Amniotic stem cell (primary cell): Measurements from ENCODE around the gene UBE2E3.
"Not testable (repeated sequence)": the region's sequence is repeated elsewhere in the genome, so short reads cannot be mapped to it uniquely, and the experiment has no call there.

Source experiments
- DNase-seq: peaks from one replicate; lab custom pipeline; 2025; lab: John Stamatoyannopoulos, UW

The UBE2E3 gene

GRCh38 chr2:180980106-180980942 lies at the start of gene UBE2E3:
TSS of gene UBE2E3 (plus strand) at chr2:180980605. CDS start at chr2:180982043, 1,438 bp downstream.
- peak; percentile 47 for DNase-seq

DNA sequence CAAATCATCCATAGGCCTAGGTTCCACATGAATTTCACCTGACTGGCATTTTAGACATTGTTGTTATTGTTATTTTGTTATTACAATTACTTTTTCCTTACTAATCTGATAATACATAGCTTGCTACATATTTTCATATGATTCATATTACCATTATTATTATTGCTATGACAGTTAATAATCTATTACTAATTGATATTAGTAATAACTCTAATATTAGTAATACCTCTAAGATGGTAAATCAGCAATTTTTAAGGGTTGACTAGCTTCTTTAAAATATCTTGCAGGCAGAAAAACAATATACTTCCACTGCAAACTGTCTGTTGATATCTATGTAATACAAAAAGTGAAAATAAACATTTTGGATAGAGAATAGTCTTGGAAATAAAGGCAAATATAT lies 48.6 kb upstream of the UBE2E3 start:
- DNase-seq: no peak

DNA sequence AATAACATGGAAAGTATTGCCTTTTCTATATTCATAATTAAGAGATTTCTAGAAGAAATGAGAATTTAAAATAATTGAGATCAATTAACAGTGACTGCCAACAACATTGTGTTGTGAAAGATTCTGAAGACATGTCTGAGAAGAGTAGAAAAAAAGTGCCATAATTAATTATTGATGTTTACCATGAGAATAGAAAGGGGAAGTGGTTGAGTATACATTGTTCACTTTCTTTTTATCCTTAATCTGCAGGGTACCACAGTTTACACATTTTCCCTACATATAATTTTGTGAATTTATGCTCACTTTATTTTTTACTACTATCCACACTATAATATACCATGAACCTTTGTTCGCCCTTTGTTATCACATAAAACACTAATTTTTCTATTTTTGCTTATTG lies 47.1 kb upstream of the UBE2E3 start:
- DNase-seq: no peak

- DNase-seq: no peak
Observed at GRCh38 chr2:180934911-180935310, 45.5 kb upstream of the UBE2E3 start.

GRCh38 chr2:180937480-180937879 lies 42.9 kb upstream of the UBE2E3 start:
- not testable (repeated sequence) for DNase-seq

- no peak for DNase-seq
Observed at GRCh38 chr2:180938451-180938850, 42.0 kb upstream of the UBE2E3 start.

GRCh38 chr2:180943275-180943674 lies 37.1 kb upstream of the UBE2E3 start:
- DNase-seq: no peak

- no peak for DNase-seq
Observed at GRCh38 chr2:180944372-180944771, 36.0 kb upstream of the UBE2E3 start.

- DNase-seq: no peak
Observed at GRCh38 chr2:180947208-180947689, 33.2 kb upstream of the UBE2E3 start.

DNA sequence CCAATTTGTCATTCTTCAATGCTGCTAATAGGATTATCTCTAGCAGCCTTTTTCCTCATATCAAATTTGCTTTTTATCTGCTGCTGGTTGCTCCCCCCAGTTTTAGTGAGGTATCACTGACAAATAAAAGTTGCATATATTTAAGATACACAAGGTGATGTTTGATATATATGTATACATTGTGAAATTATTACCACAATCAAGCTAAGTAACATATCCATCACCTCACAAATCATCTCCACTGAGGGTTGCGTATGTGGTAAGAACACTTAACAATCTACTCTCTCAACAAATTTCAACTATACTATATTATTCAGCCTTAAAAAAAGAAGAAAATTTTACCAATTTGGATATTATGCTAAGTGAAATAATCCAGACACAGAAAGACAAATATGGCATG lies 30.5 kb upstream of the UBE2E3 start:
- no peak for DNase-seq

- DNase-seq: no peak
Observed at GRCh38 chr2:180952082-180952481, 28.3 kb upstream of the UBE2E3 start.

DNA sequence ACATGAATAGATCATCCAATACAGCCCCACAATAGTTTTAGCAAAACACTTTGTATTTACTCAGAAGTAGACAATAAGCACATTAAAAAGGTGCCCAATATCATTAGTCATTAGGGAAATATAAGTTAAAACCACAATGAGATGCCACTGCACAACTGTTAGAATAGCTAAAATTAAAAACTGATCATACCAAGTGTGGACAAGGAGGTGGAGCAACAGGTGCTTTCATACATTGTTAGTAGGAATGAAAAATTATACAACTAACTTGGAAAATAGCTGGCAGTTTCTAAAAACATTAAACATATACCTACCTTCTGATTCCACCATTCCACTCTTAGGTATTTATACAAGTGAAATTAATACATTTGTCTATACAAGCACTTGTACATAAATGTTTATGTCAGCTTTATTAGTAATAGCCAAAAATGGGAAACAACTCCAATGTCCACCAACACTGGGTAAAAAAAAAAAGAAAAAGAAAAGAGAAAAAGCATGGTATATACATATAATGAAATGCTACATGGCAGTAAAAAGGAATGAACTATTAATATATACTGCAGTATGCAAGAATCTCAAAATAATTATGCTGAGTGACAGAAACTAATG lies 27.6 kb upstream of the UBE2E3 start:
- DNase-seq: no peak

DNA sequence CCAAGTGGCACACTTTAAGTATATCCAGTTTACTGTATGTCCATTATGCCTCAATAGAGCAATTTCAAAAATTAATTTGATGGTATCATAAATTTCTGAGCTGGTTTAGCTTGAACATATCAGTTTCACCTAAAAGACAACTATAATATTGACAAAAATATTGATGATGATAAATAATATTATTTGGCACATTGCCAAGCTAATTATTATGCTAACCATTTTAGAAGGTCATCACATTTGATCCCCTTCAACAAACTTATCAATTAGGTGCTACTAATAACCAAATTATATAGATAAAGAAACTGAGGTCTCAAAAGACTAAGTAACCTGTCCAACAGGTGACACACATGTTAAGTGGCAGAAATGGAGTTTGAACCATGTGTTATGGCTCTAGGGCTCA lies 26.9 kb upstream of the UBE2E3 start:
- no peak for DNase-seq

GRCh38 chr2:180955101-180955500 lies 25.3 kb upstream of the UBE2E3 start:
- DNase-seq: no peak

- DNase-seq: no peak
Observed at GRCh38 chr2:180959787-180960186, 20.6 kb upstream of the UBE2E3 start.

- DNase-seq: no peak
Observed at GRCh38 chr2:180960982-180961381, 19.4 kb upstream of the UBE2E3 start.

DNA sequence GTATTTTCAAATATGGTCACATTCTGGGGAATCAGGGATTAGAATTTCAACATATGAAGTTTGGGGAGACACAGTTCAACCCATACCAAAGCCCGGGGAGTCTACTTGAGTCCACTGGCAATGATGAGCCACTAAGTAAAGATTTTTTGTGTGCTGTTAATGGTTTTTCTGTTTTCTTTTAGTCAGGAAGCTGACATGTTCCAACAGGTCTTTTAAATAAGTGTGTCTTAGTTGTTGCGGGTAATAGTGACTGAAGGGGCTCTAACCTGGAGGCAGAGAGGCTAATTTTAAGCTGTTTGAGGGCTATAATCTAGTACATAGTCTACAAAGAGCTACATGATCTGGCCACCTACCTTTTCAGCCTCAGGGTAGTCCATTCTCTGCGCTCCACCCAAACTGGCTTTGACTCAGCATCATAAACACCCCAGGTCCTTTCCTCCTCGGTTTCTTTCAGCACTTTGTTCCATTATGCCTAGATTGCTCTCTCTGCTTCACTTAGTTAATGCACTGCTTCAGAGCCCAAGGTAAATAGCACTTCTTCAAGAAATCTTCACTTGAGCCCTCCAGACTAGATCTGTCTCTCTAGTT lies 17.6 kb upstream of the UBE2E3 start:
- DNase-seq: no peak

GRCh38 chr2:180966378-180966777 lies 14.0 kb upstream of the UBE2E3 start:
- DNase-seq: no peak

DNA sequence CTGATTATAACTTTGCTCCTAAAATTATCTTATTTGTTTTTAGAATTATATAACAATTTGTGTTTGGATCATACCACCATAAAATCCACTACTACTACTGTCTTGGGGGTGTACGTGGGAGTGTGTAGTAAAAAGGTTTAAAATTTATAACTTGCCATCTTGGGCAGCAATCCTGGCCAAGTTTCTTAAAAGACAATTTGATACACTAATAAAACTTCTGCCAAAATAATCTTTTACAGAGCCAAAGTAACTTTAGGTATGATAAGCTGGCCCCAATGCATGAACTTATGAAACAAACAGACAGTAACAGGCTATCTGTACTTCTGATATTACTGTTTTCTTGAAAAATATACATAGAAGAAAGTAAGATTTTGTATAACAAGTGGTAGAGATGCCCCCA lies 11.3 kb upstream of the UBE2E3 start:
- no peak for DNase-seq

DNA sequence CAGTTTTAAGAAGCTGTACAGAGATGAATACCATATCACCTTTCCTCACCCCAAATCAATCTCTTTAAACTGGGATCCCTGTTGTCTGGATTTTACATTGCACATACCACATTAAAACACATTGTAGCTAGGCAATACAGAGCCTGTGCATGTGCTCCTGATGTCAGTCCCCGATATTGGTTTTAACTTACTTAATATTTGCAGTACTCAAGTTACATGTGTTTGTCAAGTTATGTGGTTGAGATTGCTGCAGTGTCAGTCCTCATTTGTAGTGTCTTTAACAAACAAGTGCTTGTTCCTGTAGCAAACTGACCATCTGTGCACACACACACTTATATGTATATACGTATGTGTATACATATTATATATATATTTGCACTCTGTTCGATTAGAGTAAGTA lies 10.4 kb upstream of the UBE2E3 start:
- DNase-seq: no peak

DNA sequence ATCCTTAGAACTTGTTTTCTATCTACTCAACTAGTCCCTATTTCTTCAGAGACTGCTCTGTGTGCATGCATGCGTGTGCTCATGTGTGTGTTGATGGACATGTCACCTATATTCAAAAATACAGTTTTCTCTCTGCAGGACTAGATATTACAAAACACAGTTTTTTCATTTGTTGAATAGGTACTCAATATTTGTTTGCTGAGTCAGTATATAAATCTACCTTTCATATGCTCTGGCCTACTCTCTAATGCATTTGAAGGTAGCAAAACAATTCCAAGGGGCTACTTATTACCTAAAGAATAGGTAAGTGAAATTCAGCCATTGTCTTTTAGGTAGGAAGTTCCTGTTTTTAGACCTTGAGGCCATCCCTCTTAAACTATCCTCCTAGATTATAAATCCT lies 8.6 kb upstream of the UBE2E3 start:
- DNase-seq: no peak

DNA sequence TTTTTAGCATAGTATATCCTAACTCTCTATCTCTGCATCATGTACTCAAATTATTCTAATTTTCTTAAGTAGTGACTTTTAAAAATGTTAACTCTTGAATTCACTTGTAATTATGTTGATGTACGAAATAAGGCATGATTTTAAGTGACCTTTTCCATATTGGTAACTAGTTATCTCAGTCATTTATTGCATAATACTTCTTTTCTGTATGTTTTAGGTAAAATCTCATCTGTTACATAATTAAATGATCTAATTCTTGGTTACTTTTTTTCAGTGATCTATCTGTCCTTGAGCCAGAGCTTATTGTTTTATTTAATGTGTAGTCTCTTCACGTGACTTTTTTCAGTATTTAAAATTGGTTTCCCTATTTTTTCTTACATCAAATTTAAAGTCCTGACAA lies 4.8 kb upstream of the UBE2E3 start:
- DNase-seq: no peak
